GM19372 (cell line): Measurements from ENCODE around the gene DDX17.

Source experiments
- ATAC-seq: cut with Tn5 transposase; IDR thresholded peaks from one replicate; pipeline ENCODE4 v1.9.1; 2021; ENCODE audit warnings: mild to moderate bottlenecking, low read depth, moderate library complexity; ENCODE audit not compliant: unreplicated experiment

The DDX17 gene

GRCh38 chr22:38506118-38506962 lies at the start of gene DDX17:
Gene DDX17, minus strand, starts transcription at chr22:38506311.
- peak; percentile 91 for ATAC-seq

- ATAC-seq: no peak
Observed at GRCh38 chr22:38554281-38554680, 48.2 kb upstream of the DDX17 start.

GRCh38 chr22:38549101-38549894 lies 43.2 kb upstream of the DDX17 start:
- ATAC-seq: no peak

- no peak for ATAC-seq
Observed at GRCh38 chr22:38540701-38541100, 34.6 kb upstream of the DDX17 start.

GRCh38 chr22:38531251-38531938 lies 25.3 kb upstream of the DDX17 start:
- no peak for ATAC-seq

- ATAC-seq: no peak
Observed at GRCh38 chr22:38524429-38524828, 18.3 kb upstream of the DDX17 start.

- no peak for ATAC-seq
Observed at GRCh38 chr22:38523479-38523878, 17.4 kb upstream of the DDX17 start.

GRCh38 chr22:38523029-38523428 lies 16.9 kb upstream of the DDX17 start:
- no peak for ATAC-seq

GRCh38 chr22:38519453-38520250 lies 13.5 kb upstream of the DDX17 start:
- ATAC-seq: no peak

- ATAC-seq: no peak
Observed at GRCh38 chr22:38518620-38519019, 12.5 kb upstream of the DDX17 start.

- ATAC-seq: no peak
Observed at GRCh38 chr22:38513063-38513462, 7.0 kb upstream of the DDX17 start.

GRCh38 chr22:38510416-38510970 lies 4.4 kb upstream of the DDX17 start:
- no peak for ATAC-seq

- peak; percentile 16 for ATAC-seq
Observed at GRCh38 chr22:38505541-38506117, 482 bp downstream of the DDX17 start.

- no peak for ATAC-seq
Observed at GRCh38 chr22:38504731-38505540, 1.2 kb downstream of the DDX17 start.

- no peak for ATAC-seq
Observed at GRCh38 chr22:38503021-38503420, 3.1 kb downstream of the DDX17 start.

- ATAC-seq: no peak
Observed at GRCh38 chr22:38501797-38502672, 4.1 kb downstream of the DDX17 start.

- no peak for ATAC-seq
Observed at GRCh38 chr22:38497869-38498268, 8.2 kb downstream of the DDX17 start.

- no peak for ATAC-seq
Observed at GRCh38 chr22:38494939-38495338, 11.2 kb downstream of the DDX17 start.
